Stimulated activated CD8-positive, alpha-beta memory T cell treated with anti-CD3 and anti-CD28 coated beads, Interleukin-7, amount 100 ng/mL, for 4 hours (primary cell): ENCODE data around the gene PRUNE2.

ENCODE experiments used
- DNase-seq, 2 donors: peaks; one replicate each; pipeline ENCODE4 v3.0.0-alpha.2; 2020; ENCODE audit warnings: low read depth in 2 of 2

The PRUNE2 gene

DNA sequence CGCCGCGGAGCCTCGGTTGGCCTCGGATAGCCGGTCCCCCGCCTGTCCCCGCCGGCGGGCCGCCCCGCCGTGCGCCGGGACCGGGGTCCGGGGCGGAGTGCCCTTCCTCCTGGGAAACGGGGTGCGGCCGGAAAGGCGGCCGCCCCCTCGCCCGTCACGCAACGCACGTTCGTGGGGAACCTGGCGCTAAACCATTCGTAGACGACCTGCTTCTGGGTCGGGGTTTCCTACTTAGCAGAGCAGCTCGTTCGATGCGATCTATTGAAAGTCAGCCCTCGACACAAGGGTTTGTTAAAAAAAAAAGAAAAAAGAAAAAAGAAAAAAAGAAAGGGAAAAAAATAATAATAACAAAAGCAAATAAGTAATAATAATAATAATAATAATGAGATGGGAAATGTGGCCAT is 334.2 kb downstream of the PRUNE2 start:
- no peak for DNase-seq

GRCh38 chr9:76571288-76571687 is 334.6 kb downstream of the PRUNE2 start:
- no peak for DNase-seq

DNA sequence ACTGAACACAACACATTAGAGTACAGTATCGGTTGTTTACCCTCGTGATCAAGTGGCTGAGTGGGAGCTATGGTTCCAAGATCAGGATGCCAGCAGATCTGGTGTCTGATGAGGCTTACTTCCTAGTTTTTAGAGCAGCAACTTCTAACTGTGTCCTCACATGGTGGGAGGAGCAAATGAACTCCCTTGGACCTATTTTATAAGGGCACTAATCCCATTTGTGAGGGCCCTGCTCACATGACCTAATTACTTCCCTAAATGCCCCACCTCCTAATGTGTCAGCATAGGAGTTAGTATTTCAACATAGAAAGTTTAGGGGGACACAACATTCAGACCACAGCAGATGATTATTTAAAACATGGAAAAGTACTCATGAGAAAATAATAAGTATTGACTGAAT is 335.1 kb downstream of the PRUNE2 start:
- no peak for DNase-seq

- DNase-seq = no peak
Measured at GRCh38 chr9:76567086-76567485, 338.8 kb downstream of the PRUNE2 start.

- no peak for DNase-seq
Measured at GRCh38 chr9:76564297-76564696, 341.6 kb downstream of the PRUNE2 start.

GRCh38 chr9:76562511-76562911 is 343.4 kb downstream of the PRUNE2 start:
- no peak for DNase-seq

- no peak for DNase-seq
Measured at GRCh38 chr9:76561900-76562299, 344.0 kb downstream of the PRUNE2 start.
